Stimulated activated CD8-positive, alpha-beta memory T cell treated with anti-CD3 and anti-CD28 coated beads, Interleukin-12 subunit alpha, Interleukin-12 subunit beta, amount 100 ng/mL, for 4 hours (primary cell): ENCODE results near the gene ARHGAP26.

Experiments
- DNase-seq: peaks from one replicate; pipeline ENCODE4 v3.0.0-alpha.2; 2020; ENCODE audit warnings: low read depth

Gene ARHGAP26

DNA sequence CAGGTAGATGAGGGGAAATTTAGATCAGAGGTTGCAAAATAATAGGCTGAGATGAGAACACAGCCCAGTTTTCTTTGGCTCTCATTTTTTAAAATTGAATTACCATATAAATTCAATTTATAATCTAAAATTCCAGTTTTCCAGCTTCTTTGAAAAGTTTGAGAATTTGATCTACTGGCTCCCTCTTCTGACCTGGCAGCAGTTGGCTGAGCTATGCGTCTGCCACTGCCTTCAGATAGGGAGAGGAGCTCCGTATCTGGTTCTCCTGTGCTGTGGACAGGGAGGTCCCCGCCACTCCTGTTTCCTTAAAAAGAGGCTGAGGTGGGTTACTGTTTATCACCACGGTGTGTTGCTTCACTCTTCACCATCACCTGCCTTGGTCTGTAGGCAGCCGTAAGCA, 103.7 kb downstream of the ARHGAP26 start:
- DNase-seq = no peak

DNA sequence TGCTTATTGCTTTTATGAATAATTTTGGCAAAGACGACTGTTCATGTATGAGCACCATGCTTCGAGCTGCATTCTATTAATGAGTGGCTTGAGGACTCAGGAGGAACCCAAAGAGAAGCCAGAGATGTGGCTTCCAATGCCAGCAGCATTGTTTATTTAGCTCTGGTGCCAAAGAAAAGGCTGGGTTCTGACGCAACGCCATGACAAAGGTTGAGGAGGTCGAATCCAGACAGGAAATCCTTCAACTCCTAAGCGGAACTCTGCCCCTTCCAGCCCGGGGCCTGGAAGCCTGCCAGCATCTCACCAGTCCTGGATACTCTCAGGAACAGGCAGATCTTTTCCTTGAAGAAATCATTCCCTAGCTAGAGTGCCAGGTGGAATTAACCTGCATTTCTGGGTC, 104.4 kb downstream of the ARHGAP26 start:
- no peak for DNase-seq

DNA sequence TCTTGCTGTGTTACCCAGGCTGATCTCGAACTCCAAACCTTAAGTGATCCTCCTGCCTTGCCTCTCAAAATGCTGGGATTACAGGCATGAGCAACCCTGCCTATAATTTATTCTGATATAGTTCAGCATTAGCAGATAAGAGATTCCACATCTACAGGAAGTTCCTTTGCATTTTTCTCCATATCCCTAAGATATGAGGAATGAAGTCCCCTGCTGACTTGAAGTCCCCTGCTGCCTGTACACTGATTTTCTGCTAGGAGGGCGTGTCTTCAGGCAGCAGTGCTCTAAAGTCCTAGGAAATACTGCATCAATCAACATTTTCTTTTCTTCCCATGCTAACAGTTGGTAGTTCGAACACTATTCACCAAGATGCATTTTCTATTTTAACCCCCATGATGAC, 105.8 kb downstream of the ARHGAP26 start:
- DNase-seq = no peak

DNA sequence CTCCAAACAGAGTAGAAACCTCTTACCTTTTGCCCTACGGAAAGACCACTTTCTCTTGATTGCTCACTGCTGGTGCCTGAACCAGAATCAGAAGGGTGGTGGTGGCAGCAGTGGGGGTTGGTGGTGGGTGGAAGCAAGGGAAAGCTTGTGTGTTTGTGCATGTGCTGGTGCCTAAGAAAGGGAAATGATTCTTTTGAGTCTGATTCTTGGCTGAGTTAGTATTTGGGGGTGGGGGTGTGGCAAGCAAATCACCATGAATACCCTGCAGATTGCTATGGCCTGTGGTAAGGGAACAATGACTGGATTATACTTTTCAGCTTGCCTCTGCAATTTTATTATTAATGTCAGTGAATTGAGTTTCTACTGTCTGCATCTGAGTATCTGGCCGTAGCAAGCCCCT, 106.6 kb downstream of the ARHGAP26 start:
- no peak for DNase-seq

DNA sequence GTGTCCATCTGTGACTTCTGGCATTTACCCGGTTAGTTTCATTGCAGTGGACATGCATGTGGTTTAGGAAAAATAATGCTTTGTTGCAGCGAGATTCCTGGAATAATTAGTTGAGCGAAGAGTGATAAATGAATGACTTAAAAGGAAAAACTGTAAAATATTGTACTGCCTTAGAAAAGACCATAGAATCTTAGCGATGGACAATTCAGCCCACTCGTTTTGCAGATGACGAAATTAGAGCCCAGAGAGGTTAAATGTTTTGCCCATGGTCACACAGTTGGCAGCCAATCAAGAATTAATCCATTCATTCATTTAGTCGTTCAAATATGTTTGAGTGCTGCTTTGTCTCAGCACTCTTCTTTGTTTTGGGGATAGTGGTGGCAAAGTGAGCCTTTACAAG, 107.9 kb downstream of the ARHGAP26 start:
- no peak for DNase-seq

DNA sequence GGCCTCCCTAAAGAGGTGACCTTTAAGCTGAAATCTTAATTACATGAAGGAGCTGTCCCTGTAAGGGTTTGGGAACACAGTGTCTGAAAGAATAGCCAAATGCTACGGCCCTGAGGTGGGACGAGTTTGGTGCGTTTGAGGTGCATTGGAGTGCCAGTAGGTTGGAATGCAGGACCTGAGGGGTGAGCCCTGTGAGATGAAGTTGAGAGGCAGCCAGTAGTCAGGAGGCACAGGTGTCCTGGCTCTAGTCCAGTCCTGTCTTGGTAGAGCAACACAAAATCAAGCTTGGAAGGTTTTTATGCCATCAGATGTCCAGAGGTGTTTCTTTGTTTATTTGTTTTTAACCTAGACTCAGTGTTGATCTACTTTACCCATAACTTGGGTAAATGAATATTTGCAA, 108.5 kb downstream of the ARHGAP26 start:
- DNase-seq = no peak

DNA sequence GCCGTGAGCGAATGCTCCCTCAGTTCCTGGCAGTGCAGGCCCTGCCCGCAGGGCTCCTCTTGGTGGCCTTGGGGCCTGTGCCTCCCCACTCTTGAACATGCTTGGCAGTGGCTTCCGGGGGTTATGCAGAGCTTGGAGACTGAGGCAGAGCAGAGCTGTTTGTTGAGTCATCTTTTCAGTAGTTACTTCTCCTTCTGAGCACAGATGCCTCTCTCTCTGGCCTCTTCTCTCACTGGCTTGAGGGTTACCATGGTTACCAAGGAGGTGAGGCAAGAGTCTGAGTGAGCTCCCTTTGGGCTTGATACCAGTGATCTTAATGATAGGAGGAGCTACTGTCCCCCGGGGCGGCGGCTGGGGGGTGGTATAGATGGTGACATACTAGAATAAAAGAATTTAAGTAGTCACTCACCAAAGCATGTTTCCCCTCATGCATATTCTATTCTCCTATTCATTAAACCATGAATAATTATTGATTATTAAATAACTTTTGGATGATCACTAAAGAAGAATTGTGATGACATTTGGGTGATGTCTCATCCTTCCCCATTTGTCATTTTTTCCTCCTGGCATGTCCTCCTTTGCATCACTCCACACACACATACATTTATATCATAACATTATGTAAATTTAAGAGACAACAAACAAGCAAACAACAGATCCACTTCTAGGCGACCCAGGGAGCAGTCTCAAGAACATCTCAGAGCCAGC, 111.1 kb downstream of the ARHGAP26 start:
- no peak for DNase-seq

DNA sequence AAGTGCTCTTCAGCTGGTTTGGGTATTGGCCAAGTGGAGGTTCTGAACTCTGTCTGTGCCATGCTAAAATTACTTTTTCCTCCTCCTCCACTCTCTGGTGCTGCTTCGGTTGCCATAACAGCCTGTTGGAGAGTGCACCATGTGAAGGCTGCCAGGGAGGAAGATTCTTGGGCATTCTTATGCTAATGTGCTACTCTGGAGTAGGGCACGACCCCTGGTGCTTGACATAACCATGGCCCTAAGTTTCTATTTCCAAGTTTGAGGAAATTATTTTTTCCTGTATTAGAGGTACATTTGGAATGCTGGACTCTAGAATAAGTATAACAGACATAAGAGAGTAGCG, 111.6 kb downstream of the ARHGAP26 start:
- DNase-seq = no peak

DNA sequence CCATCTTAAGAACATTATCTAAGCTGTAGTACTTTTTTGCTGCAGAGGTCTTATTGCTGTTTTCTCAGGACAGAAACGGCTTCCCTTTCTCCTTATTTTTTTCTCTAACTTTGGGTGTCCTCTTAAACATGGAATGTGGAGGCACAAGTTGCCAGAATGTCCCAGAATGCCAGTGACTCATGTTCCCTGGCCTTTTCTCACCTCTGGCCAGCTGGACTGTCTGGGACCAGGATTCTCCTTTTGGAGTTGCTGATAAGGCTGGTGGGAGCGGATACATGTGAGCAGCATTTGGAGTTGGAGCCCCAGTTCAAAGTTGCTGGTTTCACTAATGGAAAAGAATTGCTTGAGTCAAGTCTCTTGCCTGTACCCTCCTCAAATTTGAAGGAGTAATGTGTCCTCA, 112.8 kb downstream of the ARHGAP26 start:
- DNase-seq = no peak

DNA sequence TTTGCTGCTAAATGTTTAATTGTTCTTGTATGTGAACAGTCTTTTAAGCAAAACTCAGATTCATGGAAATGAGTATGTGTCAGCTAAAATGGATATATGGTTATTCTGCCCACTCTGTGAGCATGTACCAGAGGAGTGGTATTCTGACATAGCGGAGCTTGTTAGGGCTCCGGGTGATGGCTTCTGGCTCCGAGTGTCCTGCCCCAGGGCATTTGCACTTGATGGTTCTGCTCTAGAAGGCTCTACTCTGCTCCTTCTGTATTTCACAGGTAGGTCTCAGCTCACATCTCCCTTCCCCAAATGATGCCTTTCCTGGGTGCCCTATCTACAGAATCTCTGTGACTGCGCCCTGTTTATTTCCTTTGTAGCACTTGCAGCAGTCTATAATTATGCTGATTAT, 113.3 kb downstream of the ARHGAP26 start:
- no peak for DNase-seq

DNA sequence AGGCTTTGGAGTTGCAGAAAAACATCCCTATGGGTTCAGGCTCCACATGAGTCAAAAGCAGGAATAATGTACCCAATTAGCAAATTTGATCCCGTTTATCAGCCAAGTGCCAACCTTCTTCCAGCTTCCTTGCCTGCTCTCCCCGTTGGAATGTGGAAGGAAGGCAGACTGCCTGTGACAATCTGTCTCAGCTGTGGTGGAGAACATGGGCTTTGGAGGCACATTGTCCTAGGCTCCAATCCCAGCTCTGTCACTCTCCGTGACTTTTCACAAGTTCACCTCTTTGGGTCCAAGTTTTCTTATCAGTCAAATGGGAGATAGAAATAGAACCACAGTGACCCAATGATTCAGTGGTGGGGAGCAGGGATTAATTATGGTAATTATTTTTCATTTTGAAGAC, 113.9 kb downstream of the ARHGAP26 start:
- no peak for DNase-seq

DNA sequence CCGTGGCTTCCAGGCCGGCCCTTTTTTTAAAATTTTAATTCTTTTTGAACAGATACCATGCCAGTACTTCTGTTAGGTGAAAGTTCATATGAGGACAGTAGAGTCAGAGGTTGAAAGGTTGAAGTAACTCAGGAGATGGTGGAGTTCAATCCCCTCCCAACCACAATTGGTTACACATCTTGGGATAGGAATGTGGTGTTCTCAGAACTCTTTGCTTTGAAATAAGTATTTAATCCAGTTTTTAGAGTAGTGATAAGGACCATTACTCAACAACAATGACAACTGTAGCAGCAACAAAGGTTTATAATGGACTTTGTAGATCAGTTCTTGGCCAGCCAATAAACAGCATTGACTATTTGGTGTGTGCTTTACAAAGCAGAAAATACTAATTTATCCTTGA, 116.0 kb downstream of the ARHGAP26 start:
- no peak for DNase-seq

DNA sequence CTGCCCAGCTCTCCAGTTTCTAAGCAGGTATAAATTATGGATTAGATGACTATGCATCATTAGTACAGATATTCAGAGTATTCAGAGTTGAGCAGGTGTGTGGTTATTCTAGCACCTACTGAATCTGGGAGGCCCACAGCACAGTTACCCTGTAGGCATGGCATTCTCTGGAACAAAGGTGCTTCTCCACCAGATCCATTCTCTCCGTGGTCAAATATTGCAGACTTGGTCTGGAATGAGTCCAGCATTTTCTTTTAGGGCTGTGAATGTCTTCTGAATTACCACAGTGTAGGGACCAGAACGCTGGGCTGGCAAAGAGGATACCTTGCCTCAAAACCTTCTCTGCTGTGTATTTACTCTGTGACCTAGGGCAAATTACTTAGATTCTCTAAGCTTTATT, 116.8 kb downstream of the ARHGAP26 start:
- no peak for DNase-seq

DNA sequence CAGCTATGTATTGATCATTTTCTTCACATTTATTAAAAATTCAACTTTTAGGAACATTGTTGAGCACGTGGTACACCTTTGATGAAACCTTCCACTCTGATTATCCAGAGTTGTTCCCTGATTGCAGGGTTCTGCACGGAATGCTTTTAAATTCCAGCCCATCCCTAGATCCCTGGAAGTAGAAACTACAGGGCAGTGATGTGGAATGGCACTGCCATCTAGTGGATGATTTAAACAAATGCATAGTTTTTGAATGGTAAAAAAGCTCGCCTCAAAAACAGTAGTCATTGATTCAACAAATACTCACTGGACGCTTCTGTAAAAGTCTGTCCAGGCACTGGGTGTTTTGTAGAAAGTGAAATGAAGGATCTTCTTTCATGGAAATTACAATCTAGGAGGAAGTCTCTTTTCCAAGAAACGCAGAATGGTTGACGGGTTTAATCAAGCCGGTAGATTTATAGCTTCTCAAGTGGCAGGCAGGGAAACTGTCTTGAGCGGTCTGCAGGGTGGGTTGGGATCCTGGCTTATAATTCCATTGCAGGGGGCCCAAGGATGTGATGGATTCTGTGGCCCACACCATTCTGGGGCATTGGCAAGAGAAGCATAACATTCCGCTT, 118.4 kb downstream of the ARHGAP26 start:
- no peak for DNase-seq

DNA sequence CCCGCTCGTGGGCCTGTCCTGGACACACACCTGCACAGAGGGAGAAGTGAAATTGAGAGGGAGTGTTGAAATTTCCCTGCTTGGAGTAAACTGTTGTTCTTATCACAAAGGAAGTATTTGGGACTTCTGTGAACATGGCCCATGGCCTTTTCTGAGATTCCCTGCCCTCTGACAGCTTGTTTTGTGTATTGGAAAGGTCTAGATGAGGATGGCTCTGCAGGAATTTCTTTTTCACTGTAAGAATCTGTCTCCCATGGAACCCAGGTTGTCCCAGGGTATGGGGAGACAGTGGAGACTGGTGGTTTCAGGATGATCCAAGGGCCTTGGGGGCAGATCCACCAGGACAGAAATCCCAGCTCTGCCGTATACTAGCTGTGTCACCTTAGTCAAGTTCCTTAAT, 121.8 kb downstream of the ARHGAP26 start:
- DNase-seq = no peak

DNA sequence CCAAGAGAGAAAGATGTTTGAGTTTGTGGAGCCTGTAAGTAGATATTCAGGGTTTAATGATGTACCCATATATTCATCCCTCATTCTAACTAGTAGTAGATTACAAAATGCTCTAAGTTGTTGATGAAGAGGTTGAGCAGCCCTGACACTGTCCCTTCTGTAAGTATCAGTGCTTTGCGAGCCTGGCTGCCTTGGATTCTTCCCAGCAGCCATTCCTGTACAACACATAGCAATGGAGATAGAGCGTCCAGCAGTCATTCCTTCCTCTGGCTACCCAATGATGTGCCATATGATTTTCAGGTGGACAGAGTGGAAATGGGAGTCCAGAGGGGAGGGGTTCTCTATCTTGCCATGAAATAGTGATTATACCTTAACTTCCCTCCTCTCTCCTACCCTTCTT, 124.1 kb downstream of the ARHGAP26 start:
- DNase-seq = no peak

DNA sequence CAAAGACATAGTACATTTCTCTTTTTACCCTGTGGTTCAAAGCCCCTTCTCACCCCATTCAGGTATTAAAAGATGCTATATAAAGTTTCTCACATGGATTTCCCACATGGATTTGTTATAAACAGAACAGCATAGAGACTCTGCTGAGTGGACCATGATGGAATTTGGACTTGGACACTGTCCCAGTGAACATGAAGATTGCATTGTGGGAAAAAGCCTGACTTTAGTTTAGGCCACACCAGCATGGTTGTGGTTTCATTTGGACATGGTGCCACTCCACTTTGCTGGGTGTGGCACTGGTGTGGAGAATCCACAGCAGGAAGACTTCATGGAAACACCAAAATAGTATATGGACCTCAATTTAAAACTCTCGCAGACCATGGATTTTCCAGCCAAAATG, 124.6 kb downstream of the ARHGAP26 start:
- DNase-seq = no peak

DNA sequence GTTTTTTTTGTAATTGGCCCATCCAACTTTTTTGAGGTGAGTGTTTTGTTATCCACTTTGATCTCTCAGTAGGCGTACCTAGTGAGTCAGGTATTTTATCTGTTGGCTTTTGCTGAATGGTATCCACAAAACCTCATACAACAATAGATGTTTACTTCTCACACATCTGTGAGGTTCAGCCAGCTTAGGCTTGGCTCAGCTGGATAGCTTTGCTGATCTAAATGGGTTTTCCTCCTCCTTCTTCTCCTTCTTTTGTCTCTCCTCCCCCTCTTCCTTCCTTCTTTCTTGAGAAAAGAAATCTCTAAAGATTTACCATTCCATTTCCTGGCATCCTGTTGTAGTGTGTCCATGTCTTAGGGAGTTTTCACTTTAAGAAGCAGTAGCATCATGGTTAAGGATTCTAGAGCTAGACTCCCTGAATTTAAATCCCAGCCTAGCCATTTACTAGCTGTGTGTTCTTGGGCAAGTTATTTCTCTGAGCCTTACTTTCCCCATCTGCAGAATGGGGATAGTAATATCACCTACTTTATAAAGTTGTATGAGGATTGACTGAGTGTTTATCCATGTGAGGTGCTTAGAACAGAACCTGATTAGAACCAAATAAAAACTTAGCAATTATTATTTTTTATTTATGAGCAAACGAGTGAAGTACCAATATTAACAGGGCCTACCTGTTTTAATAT, 126.3 kb downstream of the ARHGAP26 start:
- no peak for DNase-seq

DNA sequence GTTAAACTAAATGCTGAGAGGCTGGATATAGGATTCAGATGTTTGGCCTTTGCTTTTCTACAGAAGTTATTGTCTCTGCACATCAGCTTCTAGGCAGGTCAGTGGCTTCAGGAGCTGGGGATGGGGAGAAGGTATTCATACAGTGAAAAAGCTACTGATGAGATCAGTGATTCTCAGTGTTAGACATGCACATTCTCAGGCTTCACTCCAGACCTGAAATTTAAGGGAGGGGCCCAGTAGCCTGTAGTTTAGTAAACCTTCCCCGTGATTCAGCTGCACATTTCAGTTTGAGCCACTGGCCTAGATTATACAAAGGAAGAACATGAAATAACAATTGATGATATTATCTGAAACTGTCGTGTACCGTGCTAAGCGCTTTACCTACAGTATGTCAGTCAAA, 127.2 kb downstream of the ARHGAP26 start:
- DNase-seq = no peak

DNA sequence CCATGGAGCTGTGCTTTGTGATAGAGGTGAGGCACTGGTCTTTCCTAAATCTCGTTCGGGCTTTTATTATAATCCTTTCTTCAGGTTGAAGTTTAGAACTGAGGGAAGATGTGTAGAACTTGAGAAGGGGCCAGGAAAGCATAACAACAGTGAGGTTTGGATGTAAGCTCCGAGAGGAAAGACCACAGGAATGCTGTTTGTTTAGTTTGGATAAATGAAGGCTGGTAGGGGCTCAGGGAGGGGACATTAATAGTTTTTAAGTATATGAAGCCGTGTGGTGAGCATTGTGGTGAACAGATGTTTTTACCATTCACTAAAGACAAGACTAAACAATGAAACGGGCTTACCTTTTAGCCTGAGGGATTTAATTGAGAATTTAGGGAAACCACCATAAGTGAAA, 130.8 kb downstream of the ARHGAP26 start:
- DNase-seq = no peak

DNA sequence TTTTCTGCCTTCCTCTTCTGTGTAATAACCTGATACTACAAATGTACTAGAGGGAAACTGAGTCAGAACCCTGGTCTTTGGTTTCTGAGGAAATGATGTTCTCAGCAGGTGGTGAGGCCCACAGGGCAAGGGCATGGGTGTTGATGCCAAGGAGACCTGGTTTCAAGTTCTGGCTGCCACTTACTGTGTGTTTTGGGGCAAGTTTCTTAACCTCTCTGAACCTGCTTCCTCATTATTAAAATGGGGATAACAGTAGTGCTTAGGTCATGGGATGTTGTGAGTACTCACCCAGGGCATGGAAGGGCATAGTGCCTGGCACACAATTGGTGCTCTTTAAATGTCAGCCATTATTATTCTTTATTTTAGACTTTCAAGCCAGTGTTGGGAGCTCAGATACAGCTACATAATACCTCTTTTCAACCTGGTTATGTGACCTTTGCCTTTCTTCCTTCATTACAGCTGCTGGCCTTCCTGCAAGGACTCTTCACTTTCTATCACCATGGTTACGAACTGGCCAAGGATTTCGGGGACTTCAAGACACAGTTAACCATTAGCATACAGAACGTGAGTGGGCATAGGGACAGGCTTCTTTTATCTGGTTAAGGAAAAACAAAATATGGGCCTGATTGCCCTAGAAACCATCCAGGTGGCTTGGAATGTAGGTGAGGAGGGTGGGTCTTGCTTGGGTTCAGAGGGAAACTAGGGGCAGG, 131.5 kb downstream of the ARHGAP26 start:
- DNase-seq = no peak

DNA sequence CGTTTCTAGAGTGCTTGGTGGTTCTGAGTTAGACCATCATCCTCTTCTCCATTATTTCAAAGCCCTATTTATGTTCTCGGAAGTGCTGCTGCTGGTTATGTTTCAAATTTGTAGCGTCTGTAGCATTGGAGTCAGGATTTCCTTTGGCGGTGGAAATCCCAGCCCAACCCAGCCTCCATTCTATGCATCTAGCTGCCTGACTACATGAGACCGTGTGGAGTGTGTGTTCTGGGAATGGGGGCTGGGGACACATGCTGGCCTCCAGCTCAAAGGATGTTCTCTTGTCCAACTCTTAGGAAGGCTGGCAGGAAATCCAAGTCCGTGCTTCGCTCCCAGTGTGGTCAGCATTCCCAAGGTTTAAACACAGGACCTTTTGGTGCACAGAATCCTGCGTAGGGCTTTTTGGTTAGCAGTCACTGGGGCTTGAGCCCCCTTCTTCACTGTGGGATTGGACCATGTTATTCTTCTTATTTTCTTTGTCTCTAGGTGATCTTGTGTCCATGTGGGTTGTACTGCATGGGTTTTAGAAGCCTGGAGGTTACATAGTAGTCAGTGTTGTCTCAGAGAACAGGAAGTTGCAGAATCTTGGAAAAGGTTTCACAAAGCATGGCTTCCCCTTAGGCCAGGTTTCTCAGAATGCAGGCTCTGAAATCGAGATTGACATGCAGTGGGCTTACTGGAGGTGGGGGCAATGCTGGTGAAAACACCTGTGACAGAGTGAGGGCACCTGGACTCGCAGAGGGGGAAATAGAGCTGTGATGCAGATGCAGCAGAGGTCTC, 132.2 kb downstream of the ARHGAP26 start:
- DNase-seq = no peak
